ENCODE results near the gene CDH3.

CDH3 gene

GRCh38 chr16:68737046-68737729, 92.1 kb downstream of the CDH3 start, which contains the start of gene CDH1:
TSS of gene CDH1 (plus strand) at chr16:68737292. CDS start at chr16:68737416, 124 bp downstream.
- Histone ChIP-seq H3K36me3 (ENCODE audit: control insufficient read depth, insufficient read depth, low read length) (no peaks in the 10 kb centered on the region), H3K9me3 (ENCODE audit: control insufficient read depth, low read length) (no peaks in the 10 kb centered on the region), H3K4me3 (ENCODE audit: extremely low read depth, insufficient read depth, low read length, poor library complexity, severe bottlenecking) (peak within 1 kb of the TSS; percentile 26), H3K27ac (ENCODE audit: low read depth, low read length, severe bottlenecking) (no peak within 1 kb of the TSS), H3K4me1 (ENCODE audit: control insufficient read depth, insufficient read depth, low read length, poor library complexity, severe bottlenecking) (peaks cover 9% of the 10 kb centered on the region)
- WGBS, 2 experiments (ENCODE audit: insufficient coverage in 2 of 2), result 0 to 1% methylated on average over 36 to 40 of the region's 63 CpGs

DNA sequence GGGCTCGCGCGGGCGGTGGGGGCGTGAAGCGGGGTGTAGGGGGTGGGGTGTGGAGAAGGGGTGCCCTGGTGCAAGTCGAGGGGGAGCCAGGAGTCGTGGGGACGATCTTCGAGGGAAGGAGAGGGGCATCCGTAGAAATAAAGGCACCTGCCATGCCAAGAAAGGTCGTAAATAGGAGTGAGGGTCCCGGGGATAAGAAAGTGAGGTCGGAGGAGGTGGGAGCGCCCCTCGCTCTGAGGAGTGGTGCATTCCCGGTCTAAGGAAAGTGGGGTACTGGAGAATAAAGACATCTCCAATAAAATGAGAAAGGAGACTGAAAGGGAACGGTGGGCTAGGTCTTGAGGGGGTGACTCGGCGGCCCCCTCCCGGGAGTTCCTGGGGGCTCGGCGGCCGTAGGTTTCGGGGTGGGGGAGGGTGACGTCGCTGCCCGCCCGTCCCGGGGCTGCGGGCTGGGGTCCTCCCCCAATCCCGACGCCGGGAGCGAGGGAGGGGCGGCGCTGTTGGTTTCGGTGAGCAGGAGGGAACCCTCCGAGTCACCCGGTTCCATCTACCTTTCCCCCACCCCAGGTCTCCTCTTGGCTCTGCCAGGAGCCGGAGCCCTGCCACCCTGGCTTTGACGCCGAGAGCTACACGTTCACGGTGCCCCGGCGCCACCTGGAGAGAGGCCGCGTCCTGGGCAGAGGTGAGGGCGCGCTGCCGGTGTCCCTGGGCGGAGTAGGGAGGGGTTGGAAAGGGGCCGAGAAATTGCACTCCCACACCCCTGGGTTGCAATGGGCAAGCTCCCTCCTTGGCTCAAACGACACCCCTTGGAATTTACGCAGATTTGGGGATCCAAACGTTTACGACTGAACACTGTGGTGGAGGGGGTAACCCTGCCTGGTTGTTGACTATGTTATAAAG, 92.9 kb downstream of the CDH3 start:
- Histone ChIP-seq H3K4me1 (ENCODE audit: control insufficient read depth, insufficient read depth, low read length, poor library complexity, severe bottlenecking) (peaks cover under 1% of the 10 kb centered on the region), H3K27ac (ENCODE audit: low read depth, low read length, severe bottlenecking) (no peak overlapping the region), H3K9me3 (ENCODE audit: control insufficient read depth, low read length) (no peaks in the 10 kb centered on the region), H3K36me3 (ENCODE audit: control insufficient read depth, insufficient read depth, low read length) (no peaks in the 10 kb centered on the region), H3K4me3 (ENCODE audit: extremely low read depth, insufficient read depth, low read length, poor library complexity, severe bottlenecking) (peak overlapping the region; percentile 26)
- WGBS, 2 experiments (ENCODE audit: insufficient coverage in 2 of 2), result 3 to 6% methylated on average over 26 to 27 of the region's 58 CpGs

- no peaks in the 10 kb centered on the region for H3K4me1 ChIP-seq (ENCODE audit: control insufficient read depth, insufficient read depth, low read length, poor library complexity, severe bottlenecking)
- H3K9me3 ChIP-seq (ENCODE audit: control insufficient read depth, low read length), result no peaks in the 10 kb centered on the region
- WGBS, 2 experiments (ENCODE audit: insufficient coverage in 2 of 2), result 72 to 77% methylated on average over 5 of the region's 7 CpGs
- H3K36me3 ChIP-seq (ENCODE audit: control insufficient read depth, insufficient read depth, low read length), result no peaks in the 10 kb centered on the region
- H3K27ac ChIP-seq (ENCODE audit: low read depth, low read length, severe bottlenecking), result no peak overlapping the region
- no peak overlapping the region for H3K4me3 ChIP-seq (ENCODE audit: extremely low read depth, insufficient read depth, low read length, poor library complexity, severe bottlenecking)
These were observed 95.0 kb downstream of the CDH3 start for GRCh38 chr16:68739964-68740627.

DNA sequence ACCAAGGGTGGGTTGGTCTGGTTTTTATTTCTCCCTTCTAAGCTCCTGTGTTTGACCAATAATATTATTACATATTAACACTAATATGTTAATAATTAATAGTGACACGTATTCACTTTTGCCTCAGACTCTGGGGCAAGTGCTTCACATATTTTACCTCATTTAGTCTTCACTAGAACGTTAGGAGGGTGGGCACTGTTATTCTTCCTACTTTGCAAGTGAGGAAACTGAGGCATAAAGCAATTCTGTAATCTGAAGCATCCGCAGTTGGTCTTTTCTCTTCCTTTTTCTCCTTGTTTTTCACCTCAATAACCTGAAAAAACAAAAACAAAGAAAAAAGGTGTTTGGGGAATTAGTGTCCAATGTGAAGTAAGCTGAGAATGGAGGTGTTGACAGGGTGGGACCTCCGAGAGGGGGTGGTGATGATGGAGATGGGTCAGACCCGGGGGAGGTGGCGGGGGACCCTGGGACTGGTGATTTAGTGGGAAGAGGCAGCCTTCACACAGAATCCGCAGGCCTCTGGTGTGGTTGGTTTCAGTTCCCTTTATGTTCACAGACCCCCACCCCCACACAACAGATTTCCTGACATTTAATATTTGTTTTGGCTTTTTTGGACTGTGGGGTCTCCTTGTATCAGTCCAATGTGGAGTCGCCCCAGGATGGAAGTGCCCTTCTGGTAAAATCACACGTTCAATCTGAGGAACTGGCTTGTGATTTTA, 95.7 kb downstream of the CDH3 start:
- no peaks in the 10 kb centered on the region for H3K36me3 ChIP-seq (ENCODE audit: control insufficient read depth, insufficient read depth, low read length)
- no peaks in the 10 kb centered on the region for H3K9me3 ChIP-seq (ENCODE audit: control insufficient read depth, low read length)
- H3K4me1 ChIP-seq (ENCODE audit: control insufficient read depth, insufficient read depth, low read length, poor library complexity, severe bottlenecking), result no peaks in the 10 kb centered on the region
- H3K27ac ChIP-seq (ENCODE audit: low read depth, low read length, severe bottlenecking), result no peak overlapping the region
- no peak overlapping the region for H3K4me3 ChIP-seq (ENCODE audit: extremely low read depth, insufficient read depth, low read length, poor library complexity, severe bottlenecking)
- 74 to 95% methylated on average over 4 to 5 of the region's 9 CpGs for WGBS, 2 experiments (ENCODE audit: insufficient coverage in 2 of 2)

GRCh38 chr16:68743664-68744063, 98.6 kb downstream of the CDH3 start:
- Histone ChIP-seq H3K9me3 (ENCODE audit: control insufficient read depth, low read length) (no peaks in the 10 kb centered on the region), H3K27ac (ENCODE audit: low read depth, low read length, severe bottlenecking) (no peak overlapping the region), H3K36me3 (ENCODE audit: control insufficient read depth, insufficient read depth, low read length) (no peaks in the 10 kb centered on the region), H3K4me1 (ENCODE audit: control insufficient read depth, insufficient read depth, low read length, poor library complexity, severe bottlenecking) (no peaks in the 10 kb centered on the region), H3K4me3 (ENCODE audit: extremely low read depth, insufficient read depth, low read length, poor library complexity, severe bottlenecking) (no peak overlapping the region)
- WGBS, 2 experiments (ENCODE audit: insufficient coverage in 2 of 2), result 100% methylated on average over 1 to 2 of the region's 4 CpGs

- Histone ChIP-seq H3K27ac (ENCODE audit: low read depth, low read length, severe bottlenecking) (no peak overlapping the region), H3K4me3 (ENCODE audit: extremely low read depth, insufficient read depth, low read length, poor library complexity, severe bottlenecking) (no peak overlapping the region), H3K4me1 (ENCODE audit: control insufficient read depth, insufficient read depth, low read length, poor library complexity, severe bottlenecking) (no peaks in the 10 kb centered on the region), H3K9me3 (ENCODE audit: control insufficient read depth, low read length) (no peaks in the 10 kb centered on the region), H3K36me3 (ENCODE audit: control insufficient read depth, insufficient read depth, low read length) (no peaks in the 10 kb centered on the region)
- 79 to 84% methylated on average over 8 to 9 of the region's 11 CpGs for WGBS, 2 experiments (ENCODE audit: insufficient coverage in 2 of 2)
These were observed 99.7 kb downstream of the CDH3 start for GRCh38 chr16:68744744-68745280.

- Histone ChIP-seq H3K9me3 (ENCODE audit: control insufficient read depth, low read length) (no peaks in the 10 kb centered on the region), H3K4me1 (ENCODE audit: control insufficient read depth, insufficient read depth, low read length, poor library complexity, severe bottlenecking) (no peaks in the 10 kb centered on the region), H3K4me3 (ENCODE audit: extremely low read depth, insufficient read depth, low read length, poor library complexity, severe bottlenecking) (no peak overlapping the region), H3K36me3 (ENCODE audit: control insufficient read depth, insufficient read depth, low read length) (no peaks in the 10 kb centered on the region), H3K27ac (ENCODE audit: low read depth, low read length, severe bottlenecking) (no peak overlapping the region)
These were observed 101.8 kb downstream of the CDH3 start for GRCh38 chr16:68746951-68747350.

DNA sequence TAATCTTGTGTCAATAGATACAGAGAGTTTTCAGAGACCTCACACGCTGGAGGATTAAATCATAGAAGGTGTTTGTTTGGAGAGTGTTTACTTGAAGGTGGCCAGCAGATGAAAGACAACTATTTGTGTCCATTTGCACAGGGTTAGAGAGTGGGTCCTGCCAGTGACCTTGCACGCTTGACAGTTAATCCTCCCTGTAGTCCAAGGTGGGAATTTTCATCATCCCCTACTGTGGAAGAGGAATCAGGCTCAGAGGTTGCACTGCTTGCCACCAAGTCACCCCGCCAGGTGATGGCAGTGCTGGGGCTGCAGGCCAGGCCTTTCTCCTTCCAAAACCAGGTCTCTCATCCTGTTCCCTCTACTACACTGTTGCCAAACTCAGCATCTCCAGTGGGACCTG, 104.3 kb downstream of the CDH3 start:
- H3K4me1 ChIP-seq (ENCODE audit: control insufficient read depth, insufficient read depth, low read length, poor library complexity, severe bottlenecking), result no peaks in the 10 kb centered on the region
- no peaks in the 10 kb centered on the region for H3K9me3 ChIP-seq (ENCODE audit: control insufficient read depth, low read length)
- H3K4me3 ChIP-seq (ENCODE audit: extremely low read depth, insufficient read depth, low read length, poor library complexity, severe bottlenecking), result no peak overlapping the region
- no peaks in the 10 kb centered on the region for H3K36me3 ChIP-seq (ENCODE audit: control insufficient read depth, insufficient read depth, low read length)
- H3K27ac ChIP-seq (ENCODE audit: low read depth, low read length, severe bottlenecking), result no peak overlapping the region
- WGBS, 2 experiments (ENCODE audit: insufficient coverage in 2 of 2), result 85 to 89% methylated on average over 2 to 3 of the region's 3 CpGs

All from mesodermal cell (in vitro differentiated cells).